SW480 (cell line): ENCODE results near the gene TAP1.

Experiments
- DNase-seq: peaks from one replicate; pipeline ENCODE4 v3.0.0-alpha.2; 2016; ENCODE audit warnings: low spot score

The TAP1 gene

DNA sequence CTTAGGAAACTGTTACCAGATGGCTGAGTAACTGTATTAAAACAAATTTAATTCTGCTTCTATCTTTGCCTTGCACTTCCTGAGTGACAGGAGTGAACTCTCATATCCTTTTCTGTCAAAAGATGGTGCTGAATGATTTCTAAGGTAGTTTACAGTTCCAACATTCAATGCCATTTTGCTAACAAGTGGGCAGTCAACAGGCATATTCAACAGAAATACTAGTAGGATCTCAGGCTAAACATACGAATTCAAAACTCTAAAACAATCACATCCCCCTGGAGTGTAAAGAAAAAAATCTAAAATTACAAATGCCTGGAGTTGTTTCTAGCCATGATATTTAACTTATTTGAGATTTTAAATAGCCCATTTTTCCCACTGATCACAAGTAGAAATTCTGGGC is 7.2 kb upstream of the TAP1 start:
- DNase-seq = no peak

DNA sequence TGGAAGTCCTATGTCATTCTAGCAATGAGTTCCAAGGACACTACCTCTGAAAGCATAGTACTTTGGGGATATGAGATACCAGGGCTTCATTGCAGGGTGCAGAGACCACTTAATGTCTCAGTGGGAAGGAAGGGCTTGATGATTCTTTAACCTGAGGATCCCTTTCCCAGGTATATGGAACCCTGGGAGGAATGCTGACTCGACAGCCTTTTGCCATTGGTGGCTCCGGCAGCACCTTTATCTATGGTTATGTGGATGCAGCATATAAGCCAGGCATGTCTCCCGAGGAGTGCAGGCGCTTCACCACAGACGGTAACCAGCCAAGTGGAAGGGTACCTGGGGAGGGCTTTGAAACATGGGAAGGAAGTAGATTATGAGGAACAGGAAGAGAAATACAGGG is 4.7 kb upstream of the TAP1 start:
- no peak for DNase-seq

DNA sequence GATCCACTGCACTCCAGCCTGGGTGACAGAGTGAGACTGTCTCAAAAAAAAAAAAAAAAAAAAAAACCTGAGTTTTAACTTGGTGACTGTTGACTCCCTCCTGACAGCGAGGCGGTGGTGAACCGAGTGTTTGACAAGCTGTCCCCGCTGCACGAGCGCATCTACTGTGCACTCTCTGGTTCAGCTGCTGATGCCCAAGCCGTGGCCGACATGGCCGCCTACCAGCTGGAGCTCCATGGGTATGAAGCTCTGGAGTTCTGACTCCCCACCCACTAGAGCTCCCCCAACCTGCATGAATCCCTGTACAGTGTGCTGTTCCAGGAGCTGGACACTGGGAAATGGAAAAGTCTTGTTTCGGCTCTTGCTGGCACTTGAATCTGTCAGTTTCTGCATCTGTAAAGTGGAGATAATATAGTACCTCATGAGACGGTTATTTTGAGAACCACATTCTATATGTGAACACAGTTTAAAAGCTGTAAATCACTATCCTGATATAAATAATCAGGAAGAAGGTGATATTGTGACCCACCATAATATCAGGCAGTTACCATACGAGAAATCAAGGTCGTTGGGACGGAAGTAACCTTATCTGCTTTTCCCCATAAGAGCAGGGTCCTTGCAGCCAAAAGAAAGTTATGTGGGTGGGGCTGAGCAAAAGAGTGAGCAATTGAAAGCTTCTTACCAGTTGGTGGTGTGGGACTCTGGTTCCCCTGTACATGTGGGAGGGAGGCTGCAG is 3.8 kb upstream of the TAP1 start:
- no peak for DNase-seq

DNA sequence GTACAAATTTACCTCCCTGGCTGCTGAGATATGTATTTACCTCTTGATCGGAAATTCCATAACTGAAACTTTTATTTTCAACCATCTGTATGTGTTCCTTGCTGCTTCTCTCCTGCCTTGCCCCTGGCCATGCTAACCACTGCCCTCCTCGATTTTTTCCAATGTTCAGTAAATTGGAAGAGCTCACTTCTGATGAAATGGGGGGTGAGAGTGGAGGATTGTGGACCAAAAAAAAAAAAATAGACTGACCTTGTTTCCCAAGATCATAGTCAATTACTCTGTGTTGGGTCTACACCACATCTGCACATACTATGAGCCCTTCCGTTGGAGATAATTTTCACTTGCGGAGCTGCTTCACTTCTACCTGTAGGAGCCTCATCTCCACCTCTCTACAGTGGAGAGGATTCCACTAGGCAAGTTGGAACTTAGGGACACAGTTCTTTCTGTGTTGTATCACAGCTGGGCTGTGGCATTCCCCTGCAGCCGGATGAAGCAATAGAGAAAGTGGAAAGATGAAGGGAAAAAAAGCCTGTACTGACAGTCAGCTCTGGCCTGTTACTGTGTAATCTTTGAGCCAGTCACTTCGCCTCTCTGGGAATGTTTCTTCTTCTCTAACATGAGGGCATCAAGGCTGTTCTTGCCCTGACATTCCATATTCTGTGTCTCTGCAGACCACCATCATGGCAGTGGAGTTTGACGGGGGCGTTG is 2.1 kb upstream of the TAP1 start:
- DNase-seq = no peak

DNA sequence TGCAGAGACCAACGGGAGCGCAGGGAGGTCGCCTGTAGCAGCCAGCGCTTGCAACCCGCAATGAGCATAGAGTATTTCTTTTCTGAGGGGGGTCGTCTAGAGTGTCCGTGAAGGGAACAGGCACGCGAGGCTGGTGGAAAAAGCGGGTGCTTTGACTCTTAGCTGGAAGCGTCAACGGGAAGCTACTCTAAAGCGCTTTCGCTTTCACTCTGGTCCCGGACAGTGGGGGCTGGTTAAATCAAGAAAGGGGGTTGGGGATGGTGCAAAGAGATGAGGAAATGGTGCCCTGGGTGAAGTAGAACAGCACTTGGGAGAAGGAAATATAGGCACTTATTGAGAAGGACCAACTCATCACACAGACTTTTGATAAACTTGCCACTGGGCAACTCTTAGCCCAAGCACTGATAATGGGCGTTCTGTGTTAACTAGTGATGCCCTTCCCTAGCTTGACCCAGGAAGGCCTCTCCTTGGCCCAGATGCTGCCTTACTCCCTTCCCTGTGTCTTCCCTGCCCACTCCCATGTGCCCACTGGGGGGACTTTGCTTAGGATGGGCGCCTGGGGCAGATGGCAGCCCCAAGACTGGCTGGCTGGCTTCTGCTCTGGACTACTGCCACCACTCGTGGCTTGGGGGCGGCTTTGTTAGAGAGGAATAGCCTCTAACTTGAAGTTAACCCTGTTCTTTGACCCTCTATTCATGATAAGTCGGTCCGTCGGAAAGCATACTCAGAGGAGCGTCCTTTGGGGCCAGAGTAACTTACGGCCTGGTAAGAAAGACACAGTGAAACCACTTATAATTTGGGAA is 1.1 kb upstream of the TAP1 start:
- DNase-seq = peak; percentile 8

DNA sequence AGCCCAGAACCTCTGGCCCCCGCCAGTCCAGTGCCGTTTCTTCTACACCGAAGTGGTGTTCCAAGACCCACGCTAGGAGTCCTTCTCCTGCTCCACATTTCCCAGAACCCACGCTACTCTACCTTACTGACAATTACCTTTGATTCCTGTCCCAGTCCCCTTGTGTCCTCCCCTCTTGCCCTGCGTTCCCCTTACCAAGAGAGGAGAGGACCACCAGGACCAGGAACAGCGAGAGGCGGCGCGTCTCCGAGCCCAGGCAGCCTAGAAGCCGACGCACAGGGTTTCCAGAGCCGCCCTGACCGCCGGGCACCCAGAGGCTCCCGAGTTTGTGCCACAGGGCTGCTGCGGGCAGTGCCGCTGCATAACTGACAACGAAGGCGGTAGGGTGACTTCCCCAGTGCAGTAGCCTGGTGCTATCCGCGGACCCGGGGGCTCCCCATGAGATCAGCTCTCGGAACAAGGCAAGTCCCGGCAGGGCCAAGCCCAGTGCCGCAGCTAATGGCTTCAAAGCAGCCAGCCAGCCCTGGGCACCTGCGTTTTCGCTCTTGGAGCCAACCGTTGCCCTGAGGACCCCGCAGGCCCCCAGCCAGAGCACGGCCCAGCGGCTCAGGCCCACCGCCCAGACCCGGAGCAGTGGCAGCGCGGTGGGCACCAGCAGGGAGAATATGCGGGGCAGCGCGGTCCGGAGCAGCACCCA is 512 bp downstream of the TAP1 start:
- DNase-seq = peak; percentile 52

DNA sequence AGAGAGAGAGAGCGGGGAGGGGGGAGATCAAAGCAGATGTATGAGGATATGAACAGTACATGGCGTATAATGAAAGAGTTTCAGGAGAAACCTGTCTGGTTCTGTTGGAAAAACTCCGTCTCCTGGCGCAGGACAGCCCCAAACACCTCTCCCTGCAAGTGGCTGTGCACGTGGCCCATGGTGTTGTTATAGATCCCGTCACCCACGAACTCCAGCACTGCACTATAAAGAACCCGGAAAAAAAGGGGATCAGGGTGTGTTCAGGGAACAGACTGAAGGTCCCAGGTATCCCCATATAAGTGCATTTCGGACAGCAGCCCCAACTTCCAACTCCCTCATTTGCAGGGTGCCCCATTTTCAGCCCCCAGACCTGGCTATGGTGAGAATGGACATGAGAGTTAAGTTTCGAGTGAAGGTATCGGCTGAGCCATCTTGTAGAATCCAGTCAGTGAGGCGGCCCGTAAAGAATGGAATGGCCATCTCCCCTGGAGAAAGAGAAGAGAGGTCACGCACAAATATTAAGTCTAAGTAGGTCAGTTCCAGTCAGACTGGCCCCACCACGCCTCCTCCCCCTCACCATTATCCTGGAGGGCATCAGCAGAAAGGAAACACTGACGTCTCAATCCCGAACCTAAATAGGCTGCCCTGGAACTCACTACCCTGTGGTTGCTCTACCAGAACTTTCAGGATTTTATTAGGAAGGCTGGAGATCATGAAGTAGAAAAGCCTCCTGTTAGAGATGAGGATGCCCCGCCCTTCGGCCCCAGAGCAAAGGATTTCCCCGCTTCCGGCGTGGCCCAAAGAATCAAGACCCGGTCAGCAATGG is 1.3 kb downstream of the TAP1 start:
- peak; percentile 8 for DNase-seq

DNA sequence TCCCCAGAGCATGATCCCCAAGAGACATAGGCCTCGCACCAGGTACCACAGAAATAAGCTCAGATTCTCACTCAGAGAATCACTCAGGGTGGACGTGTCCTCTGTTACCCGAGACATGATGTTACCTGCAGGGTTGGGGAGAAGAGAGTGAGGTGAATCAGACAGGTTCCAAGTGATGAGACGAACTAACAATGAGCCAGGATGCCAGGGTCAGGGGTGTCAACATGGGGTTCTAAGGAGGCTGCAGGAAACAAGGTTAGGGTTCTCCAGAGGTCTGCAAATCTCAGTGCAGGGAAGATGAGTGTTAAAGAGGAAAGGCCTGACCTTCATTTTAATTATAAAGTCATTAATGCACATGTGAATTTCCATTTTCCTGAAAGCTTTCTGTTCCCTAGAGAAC is 2.5 kb downstream of the TAP1 start:
- DNase-seq = no peak

DNA sequence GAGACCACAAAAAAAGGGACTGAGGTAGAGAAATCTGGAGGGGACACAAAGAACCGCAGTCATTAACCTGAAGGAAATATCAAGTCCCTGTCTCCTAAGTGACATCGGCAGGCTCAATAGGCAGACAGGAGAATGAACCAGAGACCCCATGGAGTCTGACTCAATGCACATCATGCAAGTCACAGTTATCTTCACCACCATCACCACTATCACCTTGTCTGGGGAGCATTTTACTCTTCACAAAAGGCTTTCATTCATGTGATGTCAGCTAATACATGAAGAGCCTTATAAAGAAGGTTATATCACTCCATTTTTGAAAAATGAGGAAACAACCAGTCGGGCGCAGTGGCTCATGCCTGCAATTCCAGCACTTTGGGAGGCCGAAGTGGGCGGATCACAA is 4.4 kb downstream of the TAP1 start:
- no peak for DNase-seq

DNA sequence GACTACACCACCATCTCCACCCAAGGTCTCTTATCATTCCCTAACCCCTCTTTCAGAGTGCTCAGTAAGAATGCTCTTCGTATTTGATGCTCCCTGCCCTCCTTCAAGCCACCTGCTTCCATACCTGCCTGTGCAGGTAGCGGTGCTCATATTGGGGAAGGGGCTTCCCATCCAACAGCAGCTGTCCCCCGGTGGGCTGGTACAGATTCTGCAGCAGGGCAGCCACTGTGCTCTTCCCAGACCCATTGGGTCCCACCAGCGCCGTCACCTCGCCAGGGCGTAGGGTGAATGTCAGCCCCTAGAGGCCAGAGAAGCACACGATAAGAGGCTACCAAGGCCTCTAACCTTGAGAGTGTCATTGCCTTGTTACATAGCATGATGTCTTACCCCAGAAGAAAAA is 5.7 kb downstream of the TAP1 start:
- no peak for DNase-seq

DNA sequence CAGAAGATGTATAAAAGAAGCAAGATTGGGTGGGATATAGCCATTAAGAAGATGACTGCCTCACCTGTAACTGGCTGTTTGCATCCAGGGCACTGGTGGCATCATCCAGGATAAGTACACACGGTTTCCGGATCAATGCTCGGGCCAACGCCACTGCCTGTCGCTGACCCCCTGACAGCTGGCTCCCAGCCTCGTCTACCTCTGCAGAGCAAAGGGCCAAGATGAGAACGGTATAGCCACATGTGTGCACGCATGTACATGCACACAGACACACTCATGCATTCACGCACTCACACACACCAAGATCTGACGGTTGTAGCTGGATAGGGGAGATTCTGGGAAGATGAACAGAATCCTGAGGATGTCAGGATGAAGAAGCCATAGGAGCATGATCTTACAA is 6.5 kb downstream of the TAP1 start:
- DNase-seq = no peak

DNA sequence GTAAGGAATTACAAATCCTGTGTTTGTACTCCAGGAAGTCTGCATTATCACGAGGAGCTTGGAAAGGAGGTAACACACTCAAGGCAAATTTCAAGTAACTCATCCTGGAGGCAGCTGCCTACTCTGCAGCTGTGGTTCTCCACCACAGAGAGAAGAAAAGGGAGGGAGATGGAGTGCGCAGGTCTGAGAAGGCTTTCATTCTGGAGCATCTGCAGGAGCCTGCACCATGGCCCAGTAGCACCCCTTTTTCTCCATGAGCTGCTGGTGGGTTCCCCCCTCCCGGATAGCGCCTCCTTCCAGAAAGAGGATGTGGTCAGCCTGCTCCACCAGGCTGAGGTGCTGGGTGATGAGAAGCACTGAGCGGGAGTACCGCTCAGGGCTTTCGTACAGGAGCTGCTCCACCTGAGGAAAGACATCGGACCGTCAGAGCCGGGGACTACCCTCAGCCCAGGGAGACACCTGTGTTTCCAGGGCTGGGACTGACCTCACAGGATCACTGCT is 8.1 kb downstream of the TAP1 start:
- no peak for DNase-seq

DNA sequence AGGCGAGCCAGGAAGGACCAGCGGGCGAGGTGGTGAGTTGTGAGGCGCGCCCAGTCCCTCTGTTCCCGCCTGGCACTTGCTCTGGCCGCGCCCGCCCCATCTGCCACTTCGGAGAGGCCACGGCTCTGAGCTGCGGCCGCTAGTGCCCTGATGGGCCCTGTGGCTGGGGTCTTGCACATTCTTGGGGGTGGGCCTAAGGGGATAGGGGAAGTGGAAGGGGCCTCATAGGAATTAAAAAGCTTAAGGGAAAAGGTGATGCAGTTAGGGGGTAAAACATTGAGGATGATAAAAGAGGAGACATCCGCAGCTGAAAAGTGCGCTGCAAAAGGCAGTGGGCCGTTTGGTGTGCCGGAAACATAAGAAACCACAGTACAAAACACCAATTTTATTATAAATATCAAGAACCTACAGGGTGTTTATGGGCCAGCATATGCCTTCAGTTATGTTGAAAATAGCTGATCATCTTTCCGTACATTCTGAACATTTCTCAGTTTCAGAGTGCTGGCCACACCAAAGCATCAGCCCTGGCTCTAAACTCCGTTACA is 8.6 kb downstream of the TAP1 start:
- no peak for DNase-seq

DNA sequence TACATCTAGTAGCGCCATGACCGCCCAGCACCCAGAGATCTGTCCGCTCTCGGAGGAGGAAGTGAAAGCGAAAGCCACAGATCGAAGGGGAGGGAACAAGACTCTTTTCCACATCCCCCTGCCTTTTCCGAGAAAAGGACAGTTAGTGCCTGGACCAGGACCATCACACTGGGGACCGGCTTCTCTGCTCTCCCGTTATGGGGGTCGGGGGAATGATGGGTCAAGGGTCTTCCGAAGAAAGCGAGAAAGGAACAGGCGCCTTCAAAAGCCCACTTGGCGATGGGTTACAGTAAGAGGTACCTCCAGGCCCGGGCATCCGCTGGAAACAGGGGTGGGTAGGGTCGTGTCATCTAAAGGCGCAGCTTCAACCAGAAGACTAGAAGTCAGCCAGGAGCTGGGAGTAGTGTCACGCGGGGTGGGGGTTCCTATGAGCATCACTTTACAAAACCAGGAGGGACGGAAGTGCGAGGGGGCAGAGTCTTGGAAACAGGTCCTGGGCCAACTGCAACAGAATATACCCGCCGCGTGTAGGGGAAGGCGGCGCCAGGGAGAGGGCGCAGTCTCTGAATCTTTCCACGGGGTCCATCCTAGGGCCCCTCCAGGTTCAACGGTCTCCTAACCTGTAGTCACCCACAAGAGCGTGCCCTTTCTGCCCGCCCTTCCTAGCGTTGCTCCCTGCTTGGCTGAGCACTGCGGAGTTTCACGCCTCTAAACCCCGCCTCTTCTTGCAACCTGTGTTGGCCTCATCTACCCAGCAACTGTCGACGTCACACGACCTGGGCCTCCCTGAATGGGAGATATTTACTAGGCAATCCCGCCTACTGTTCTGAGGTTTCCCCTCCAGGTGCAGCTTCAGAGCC is 9.3 kb downstream of the TAP1 start, which contains the start of gene PSMB8:
PSMB8 (minus strand) TSS at position 69 of the 860 bp plus-strand sequence; CDS start at position 18, 51 bp downstream.
- DNase-seq = peak; percentile 96

DNA sequence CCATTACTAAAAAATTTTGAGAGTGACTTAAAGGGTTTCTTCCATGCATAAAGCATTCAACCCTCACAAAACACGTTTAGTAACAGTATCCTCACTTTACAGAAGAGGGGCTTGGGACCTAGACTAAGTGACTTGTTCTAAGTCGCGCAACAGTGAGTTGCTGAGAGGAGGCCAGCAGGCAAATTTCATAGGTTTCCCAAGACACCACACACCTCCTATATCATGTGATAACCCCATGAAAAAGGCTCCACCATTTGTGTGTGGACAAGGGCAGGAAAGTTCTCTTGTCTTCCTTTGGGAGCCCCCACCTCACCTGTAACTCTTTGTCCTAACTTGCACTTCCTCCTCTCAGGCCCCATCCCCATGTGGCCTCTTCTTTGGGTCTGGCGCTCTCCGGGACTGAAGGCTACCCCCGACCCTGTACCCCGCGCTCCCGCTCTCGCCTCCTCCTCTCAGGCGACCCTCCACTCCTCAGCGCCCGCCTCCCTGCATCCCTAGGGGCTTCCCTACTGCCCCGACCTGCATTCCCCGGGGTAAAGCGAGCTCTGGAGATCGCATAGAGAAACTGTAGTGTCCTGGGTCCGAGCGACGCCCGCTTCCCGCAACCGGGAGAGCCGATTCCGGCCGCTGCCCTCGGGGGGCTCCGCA is 10.0 kb downstream of the TAP1 start:
- no peak for DNase-seq

DNA sequence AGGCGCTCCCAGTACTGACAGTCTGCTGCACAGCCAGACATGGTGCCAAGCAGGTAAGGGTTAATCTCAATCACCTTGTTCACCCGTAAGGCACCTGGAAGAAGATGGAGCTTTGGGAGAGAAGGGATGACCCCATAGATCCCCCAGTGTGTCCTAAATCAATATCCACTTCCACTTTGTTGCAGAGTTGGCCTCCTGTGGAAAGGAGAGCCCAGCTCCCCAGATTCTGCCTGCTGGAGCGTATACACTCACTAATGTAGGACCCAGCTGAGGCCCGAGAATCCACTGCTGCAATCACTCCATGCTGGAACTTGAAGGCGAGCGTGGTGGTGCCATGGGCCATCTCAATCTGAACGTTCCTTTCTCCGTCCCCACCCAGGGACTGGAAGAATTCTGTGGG is 10.8 kb downstream of the TAP1 start:
- no peak for DNase-seq

DNA sequence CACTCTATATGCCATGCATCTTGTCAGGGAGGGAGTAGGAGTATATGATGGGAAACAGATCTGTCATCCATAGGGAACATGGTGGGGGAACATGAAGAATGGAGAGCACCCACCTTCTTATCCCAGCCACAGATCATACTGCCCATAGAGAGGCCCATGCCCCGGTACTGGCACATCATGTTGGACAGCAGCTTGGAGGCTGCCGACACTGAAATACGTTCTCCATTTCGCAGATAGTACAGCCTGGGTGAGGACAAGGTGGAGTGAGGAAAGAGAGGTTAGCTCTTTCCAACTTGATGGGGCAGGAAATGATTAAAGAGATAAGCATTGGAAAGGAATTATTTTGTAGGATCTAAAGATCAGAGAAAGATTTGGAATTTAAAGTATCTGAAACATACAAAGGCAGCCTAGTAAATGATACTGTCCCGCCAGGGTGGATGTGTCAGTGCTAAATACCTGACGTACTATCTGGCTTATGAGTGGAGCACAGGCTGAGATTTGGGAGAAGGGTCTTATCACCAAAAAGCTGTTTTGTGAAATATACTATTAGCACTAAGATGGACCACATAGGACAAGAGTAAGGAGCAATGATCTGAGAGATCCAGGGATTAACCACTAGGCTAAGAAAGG is 11.4 kb downstream of the TAP1 start:
- no peak for DNase-seq

DNA sequence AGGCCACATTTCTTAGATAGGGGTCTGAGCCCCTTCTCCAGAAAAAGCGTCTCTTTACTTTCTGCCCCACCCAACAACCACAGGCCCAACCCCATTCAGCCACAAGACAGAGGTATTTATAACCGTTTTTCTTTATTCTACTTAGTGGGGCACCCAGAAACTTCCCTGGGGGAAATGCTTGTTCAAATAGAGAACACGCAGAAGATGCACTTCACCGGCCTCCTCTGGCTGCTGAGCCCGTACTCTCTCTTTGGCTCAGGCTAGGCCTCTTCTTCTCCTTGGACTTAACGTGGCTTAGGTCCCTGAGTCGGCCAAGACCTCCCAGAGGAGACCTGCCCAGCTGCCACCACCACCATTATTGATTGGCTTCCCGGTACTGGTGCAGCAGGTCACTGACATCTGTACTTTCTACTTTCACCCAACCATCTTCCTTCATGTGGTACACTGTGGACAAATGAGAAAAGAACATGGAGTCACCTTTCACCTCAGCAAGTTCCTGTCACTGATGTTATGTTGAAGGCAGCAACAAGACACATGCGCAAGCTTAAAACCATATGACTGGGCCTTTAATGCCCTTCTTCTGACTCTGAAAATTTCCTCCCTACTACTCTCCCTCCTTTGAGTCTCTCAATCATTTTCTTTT is 12.8 kb downstream of the TAP1 start:
- DNase-seq = no peak
